ENCODE measurements around the gene FKBP11. TPM values are rescaled to one million over a fixed set of nuclear protein-coding genes. Genes with fewer than 3 reads are reported as not detected.

The FKBP11 gene
- total and polyA plus RNA-seq, 2 of the 8 experiments (the other 6 are each of a cell fraction or from before 2014, with no cell fraction given) = 45.7 to 65.1 TPM

GRCh38 chr12:48946205-48946604 is 20.9 kb upstream of the FKBP11 start:
- Histone ChIP-seq H2AFZ (ENCODE audit: low read length) (no peak overlapping the region), H4K8ac (ENCODE audit: extremely low read depth, insufficient read depth, low read length) (no peak overlapping the region), H2BK15ac (ENCODE audit: low read length) (no peak overlapping the region), H3K4me2 (ENCODE audit: insufficient read depth in 1 of 2, low read depth in 2 of 2, low read length in 2 of 2) (no peak overlapping the region), H2BK12ac (ENCODE audit: low read depth, low read length) (no peak overlapping the region), H3K18ac (ENCODE audit: extremely low read depth, low read length) (no peak overlapping the region), H3K79me2 (ENCODE audit: control insufficient read depth in 1 of 2, insufficient read depth in 2 of 2, low read length in 2 of 2) (peaks cover 4 to 92% of the 10 kb centered on the region in 2 experiments), H3K23ac (ENCODE audit: insufficient read length) (no peak overlapping the region), H3K27me3 (replicated peaks in 1 of 4; ENCODE audit: control insufficient read depth in 3 of 4, extremely low read depth in 1 of 4, insufficient read depth in 3 of 4, low read length in 3 of 4) (no peaks in the 10 kb centered on the region), H3K4ac (replicated peaks; ENCODE audit: insufficient read length, low read depth, low read length) (no peak overlapping the region), H3K23me2 (ENCODE audit: low read depth, low read length) (no peaks in the 10 kb centered on the region), H4K20me1 (replicated peaks in 1 of 2; ENCODE audit: control insufficient read depth in 1 of 2, insufficient read depth in 2 of 2, low read length in 2 of 2) (peaks cover 11 to 24% of the 10 kb centered on the region in 2 experiments), H3K56ac (replicated peaks; ENCODE audit: insufficient read length, low read depth, low read length) (no peak overlapping the region), H3K4me1 (replicated peaks in 1 of 4; ENCODE audit: control insufficient read depth in 3 of 4, insufficient read depth in 4 of 4, low read length in 3 of 4) (no peaks in the 10 kb centered on the region; a peak in 1 of 7 replicates), H2BK5ac (ENCODE audit: low read depth, low read length) (no peak overlapping the region), H2BK120ac (replicated peaks; ENCODE audit: low read depth, low read length) (no peak overlapping the region), H3K36me3 (ENCODE audit: control insufficient read depth in 2 of 4, insufficient read depth in 4 of 4, low read length in 3 of 4) (peaks cover 0 to 2% (median under 1%) of the 10 kb centered on the region in 4 experiments; a peak in 4 of 8 replicates), H4K5ac (ENCODE audit: insufficient read length, low read depth, low read length) (no peak overlapping the region), H2AK5ac (ENCODE audit: low read depth, low read length) (no peak overlapping the region), H4K91ac (replicated peaks; ENCODE audit: insufficient read length, low read length) (no peak overlapping the region), H3K79me1 (ENCODE audit: low read depth, low read length) (peaks cover 5% of the 10 kb centered on the region), H2BK20ac (ENCODE audit: low read length) (no peak overlapping the region), H3K14ac (ENCODE audit: insufficient read length) (no peak overlapping the region), H3K9ac (replicated peaks in 1 of 4; ENCODE audit: extremely low read depth in 1 of 4, low read depth in 3 of 4, low read length in 3 of 4) (no peak overlapping the region), H3K9me3 (ENCODE audit: insufficient read depth in 2 of 2, low read depth in 1 of 2, low read length in 1 of 2) (no peaks in the 10 kb centered on the region), H3K27ac (ENCODE audit: low read depth, low read length) (no peak overlapping the region), H3K4me3 (ENCODE audit: extremely low read depth in 1 of 4, insufficient read depth in 2 of 4, low read depth in 3 of 4, low read length in 4 of 4) (no peak overlapping the region)
- CTCF ChIA-PET (ENCODE audit: partially characterized antibody) = interaction anchor here (2.5 to 19.9 kb wide), 3 partner anchors 15 to 50 kb away, joined by 5 to 280 read pairs (median 26); partner anchors contain the start of genes FKBP11 and WNT1
- POLR2A ChIA-PET (ENCODE audit: partially characterized antibody) = interaction anchor here (1.2 to 8.7 kb wide), 5 partner anchors 9 to 23 kb away, joined by 3 to 77 read pairs (median 6); partner anchors contain the start of gene ARF3
- no peak for DNase-seq (ENCODE audit: low read depth in 1 of 2, low spot score in 2 of 2)
- no peak for FAIRE-seq
- no peak for TF ChIP-seq HDAC2 (IDR thresholded peaks at IDR 0.05; ENCODE audit: borderline replicate concordance in 1 of 2, low read depth in 2 of 2, low read length in 2 of 2)
- TF ChIP-seq RBBP5 (IDR thresholded peaks at IDR 0.05; ENCODE audit: borderline replicate concordance, low read depth, low read length) = no peak
- no peak for TF ChIP-seq SIN3A (conservative IDR thresholded peaks at IDR 0.05 in 1 of 2, IDR thresholded peaks at IDR 0.05 in 1 of 2; ENCODE audit: low read depth in 1 of 2, low read length in 2 of 2)
- no peak for TF ChIP-seq RAD21 (IDR thresholded peaks at IDR 0.05 in 1 of 2, conservative IDR thresholded peaks at IDR 0.05 in 1 of 2; ENCODE audit: low read depth in 2 of 2, low read length in 2 of 2)
- TF ChIP-seq SRF (IDR thresholded peaks at IDR 0.05; ENCODE audit: low read depth, low read length) = no peak
- no peak for TF ChIP-seq TAF1 (IDR thresholded peaks at IDR 0.05; ENCODE audit: low read depth, low read length)
- no peak for TF ChIP-seq SP4 (IDR thresholded peaks at IDR 0.05; ENCODE audit: low read length)
- no peak for TF ChIP-seq CREB1 (IDR thresholded peaks at IDR 0.05)
- TF ChIP-seq SUZ12 (IDR thresholded peaks at IDR 0.05; ENCODE audit: low read length) = no peak
- no peak for TF ChIP-seq PHF8 (conservative IDR thresholded peaks at IDR 0.05; ENCODE audit: low read depth, low read length)
- no peak for TF ChIP-seq POLR2AphosphoS5 (IDR thresholded peaks at IDR 0.05; ENCODE audit: low read depth, low read length)
- no peak for TF ChIP-seq USF2 (IDR thresholded peaks at IDR 0.05; ENCODE audit: low read length)
- TF ChIP-seq POLR2A (IDR thresholded peaks at IDR 0.05; ENCODE audit: control extremely low read depth in 1 of 2, low read depth in 2 of 2, low read length in 2 of 2) = no peak
- no peak for TF ChIP-seq SP1 (IDR thresholded peaks at IDR 0.05; ENCODE audit: low read depth, low read length)

Data from H1 (cell line).